HEK293T (cell line): ENCODE results near the gene RFX3.

Experiments
- ARNT ChIP-seq: fragments of 450-650 bp; IDR thresholded peaks from 2 replicates; pipeline ENCODE4 v1.6.1; 2017; ENCODE audit warnings: mild to moderate bottlenecking
- BHLHE40 ChIP-seq: fragments of 450-650 bp; IDR thresholded peaks from 2 replicates; pipeline ENCODE4 v1.6.1; 2016; ENCODE audit warnings: mild to moderate bottlenecking, moderate library complexity, borderline replicate concordance
- CTBP1 ChIP-seq: fragments of 450-650 bp; IDR thresholded peaks from 2 replicates; pipeline ENCODE4 v1.6.1; 2016; ENCODE audit warnings: borderline replicate concordance
- FOXA1 ChIP-seq: fragments of 450-650 bp; IDR thresholded peaks from 2 replicates; pipeline ENCODE4 v1.6.1; 2016; ENCODE audit warnings: mild to moderate bottlenecking
- FOXK2 ChIP-seq: fragments of 450-650 bp; IDR thresholded peaks from 2 replicates; pipeline ENCODE4 v1.6.1; 2016; ENCODE audit warnings: mild to moderate bottlenecking
- FOXM1 ChIP-seq: fragments of 450-650 bp; IDR thresholded peaks from 2 replicates; pipeline ENCODE4 v1.6.1; 2017; ENCODE audit warnings: mild to moderate bottlenecking, borderline replicate concordance
- HDGF ChIP-seq: fragments of 450-650 bp; IDR thresholded peaks from 2 replicates; pipeline ENCODE4 v1.6.1; 2017; ENCODE audit warnings: antibody characterized with exemption, borderline replicate concordance
- L3MBTL2 ChIP-seq: fragments of 450-650 bp; conservative IDR thresholded peaks from 2 replicates; pipeline ENCODE4 v1.6.1; 2016; ENCODE audit warnings: mild to moderate bottlenecking
- LEF1 ChIP-seq: fragments of 450-650 bp; IDR thresholded peaks from 2 replicates; pipeline ENCODE4 v1.6.1; 2017; ENCODE audit warnings: mild to moderate bottlenecking, borderline replicate concordance
- SP1 ChIP-seq: fragments of 450-650 bp; IDR thresholded peaks from 2 replicates; pipeline ENCODE4 v1.6.1; 2017
- SUZ12 ChIP-seq: fragments of 450-650 bp; IDR thresholded peaks from 2 replicates; pipeline ENCODE4 v1.6.1; 2016; ENCODE audit warnings: mild to moderate bottlenecking
- TARDBP ChIP-seq: fragments of 450-650 bp; IDR thresholded peaks from 2 replicates; pipeline ENCODE4 v1.6.1; 2016
- ZNF384 ChIP-seq: fragments of 450-650 bp; IDR thresholded peaks from 2 replicates; pipeline ENCODE4 v1.6.1; 2016

- TF ChIP-seq TARDBP (no peak), HDGF (no peak), FOXM1 (no peak), ARNT (no peak), FOXA1 (no peak), LEF1 (no peak), BHLHE40 (no peak), SP1 (no peak), CTBP1 (no peak), ZNF384 (no peak), FOXK2 (no peak), L3MBTL2 (no peak), SUZ12 (no peak)
These were observed 91.2 kb downstream of the RFX3 start for GRCh38 chr9:3434594-3434993.
